GM19467 (cell line): ENCODE measurements around the gene TTC38.
"Not testable (repeated sequence)": the region's sequence is repeated elsewhere in the genome, so short reads cannot be mapped to it uniquely, and the experiment has no call there.

Experiments used
- ATAC-seq: cut with Tn5 transposase; IDR thresholded peaks from one replicate; pipeline ENCODE4 v1.9.1; 2021; ENCODE audit warnings: mild to moderate bottlenecking, moderate library complexity; ENCODE audit not compliant: unreplicated experiment

Gene TTC38

GRCh38 chr22:46295277-46295971 lies 27.6 kb downstream of the TTC38 start:
- ATAC-seq: no peak

GRCh38 chr22:46296257-46297150 lies 28.7 kb downstream of the TTC38 start, which contains the start of gene GTSE1:
Gene GTSE1 (plus strand): TSS chr22:46296870. CDS start chr22:46297401, 531 bp downstream.
- peak; percentile 91 for ATAC-seq

- peak; percentile 5 for ATAC-seq
These were observed 29.5 kb downstream of the TTC38 start for GRCh38 chr22:46297151-46297812.

- ATAC-seq: no peak
These were observed 31.3 kb downstream of the TTC38 start for GRCh38 chr22:46299101-46299500.

- no peak for ATAC-seq
These were observed 32.7 kb downstream of the TTC38 start for GRCh38 chr22:46300491-46300890.

- no peak for ATAC-seq
These were observed 35.6 kb downstream of the TTC38 start for GRCh38 chr22:46303347-46303965.

GRCh38 chr22:46308283-46308988 lies 40.6 kb downstream of the TTC38 start:
- no peak for ATAC-seq

GRCh38 chr22:46309526-46310085 lies 41.8 kb downstream of the TTC38 start:
- no peak for ATAC-seq

- ATAC-seq: no peak
These were observed 44.2 kb downstream of the TTC38 start for GRCh38 chr22:46312056-46312455.

GRCh38 chr22:46312848-46313247 lies 45.0 kb downstream of the TTC38 start:
- ATAC-seq: not testable (repeated sequence)

GRCh38 chr22:46315976-46316375 lies 48.2 kb downstream of the TTC38 start:
- ATAC-seq: no peak

GRCh38 chr22:46317646-46318045 lies 49.8 kb downstream of the TTC38 start:
- no peak for ATAC-seq

- ATAC-seq: no peak
These were observed 50.8 kb downstream of the TTC38 start for GRCh38 chr22:46318576-46318975.

GRCh38 chr22:46319319-46319718 lies 51.5 kb downstream of the TTC38 start:
- ATAC-seq: no peak

GRCh38 chr22:46320166-46320710 lies 52.4 kb downstream of the TTC38 start:
- no peak for ATAC-seq

GRCh38 chr22:46320716-46321386 lies 53.0 kb downstream of the TTC38 start:
- no peak for ATAC-seq

- ATAC-seq: no peak
These were observed 54.9 kb downstream of the TTC38 start for GRCh38 chr22:46322711-46323110.

GRCh38 chr22:46323162-46323561 lies 55.4 kb downstream of the TTC38 start:
- ATAC-seq: no peak

GRCh38 chr22:46326066-46326680 lies 58.4 kb downstream of the TTC38 start:
- ATAC-seq: no peak
